ENCODE data around the gene ATG4B. TPM values are rescaled to one million over a fixed set of nuclear protein-coding genes. Genes with fewer than 3 reads are reported as not detected.

ATG4B gene
- total RNA-seq, 1 experiment from 2014 or later, result 133 TPM

DNA sequence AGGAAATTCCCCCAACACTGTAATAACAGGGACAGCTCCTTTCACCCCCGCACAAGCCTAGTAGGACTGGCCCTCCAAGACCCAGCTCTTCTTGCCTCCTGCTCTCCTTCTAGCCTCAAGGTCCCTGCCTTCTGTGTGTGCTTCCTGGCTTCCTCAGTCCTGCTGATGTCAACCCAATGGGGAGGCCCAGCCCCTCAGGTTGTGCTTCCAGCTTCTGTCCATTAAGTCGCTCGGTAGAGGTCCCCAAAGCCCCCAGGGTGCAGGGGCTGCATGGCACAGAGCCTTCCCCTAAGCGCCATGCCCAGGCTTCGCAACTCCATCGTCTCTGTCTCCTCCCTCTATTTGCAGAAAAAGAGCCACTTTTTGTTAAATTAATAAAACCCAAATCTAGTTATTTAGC is 39.9 kb upstream of the ATG4B start:
- H3K9me3 Mint-ChIP-seq, result no peaks in the 10 kb centered on the region
- POLR2A ChIA-PET, result no interaction called here
- CTCF ChIA-PET, result interaction anchor here (0.6 to 2.1 kb wide), 3 partner anchors 12 to 687 kb away, joined by 3 to 11 read pairs (median 3); no protein-coding TSS in a partner anchor
- DNase-seq (ENCODE audit: low spot score) (no peak), ATAC-seq (no peak)
- TF ChIP-seq EMX1 (CRISPR knock-in tag; IDR thresholded peaks at IDR 0.05), result no peak
- TF ChIP-seq CREM (CRISPR knock-in tag; IDR thresholded peaks at IDR 0.05), result no peak
- no peak for TF ChIP-seq HMGA2 (CRISPR knock-in tag; IDR thresholded peaks at IDR 0.05)
- TF ChIP-seq TEAD1 (CRISPR knock-in tag; IDR thresholded peaks at IDR 0.05), result no peak
- TF ChIP-seq, protein P1, sequence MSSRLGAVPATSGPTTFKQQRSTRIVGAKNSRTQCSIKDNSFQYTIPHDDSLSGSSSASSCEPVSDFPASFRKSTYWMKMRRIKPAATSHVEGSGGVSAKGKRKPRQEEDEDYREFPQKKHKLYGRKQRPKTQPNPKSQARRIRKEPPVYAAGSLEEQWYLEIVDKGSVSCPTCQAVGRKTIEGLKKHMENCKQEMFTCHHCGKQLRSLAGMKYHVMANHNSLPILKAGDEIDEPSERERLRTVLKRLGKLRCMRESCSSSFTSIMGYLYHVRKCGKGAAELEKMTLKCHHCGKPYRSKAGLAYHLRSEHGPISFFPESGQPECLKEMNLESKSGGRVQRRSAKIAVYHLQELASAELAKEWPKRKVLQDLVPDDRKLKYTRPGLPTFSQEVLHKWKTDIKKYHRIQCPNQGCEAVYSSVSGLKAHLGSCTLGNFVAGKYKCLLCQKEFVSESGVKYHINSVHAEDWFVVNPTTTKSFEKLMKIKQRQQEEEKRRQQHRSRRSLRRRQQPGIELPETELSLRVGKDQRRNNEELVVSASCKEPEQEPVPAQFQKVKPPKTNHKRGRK (CRISPR knock-in tag; IDR thresholded peaks at IDR 0.05; ENCODE audit: borderline replicate concordance), result no peak
- no peak for TF ChIP-seq IRF2 (CRISPR knock-in tag; IDR thresholded peaks at IDR 0.05; ENCODE audit: borderline replicate concordance, low read depth)
- no peak for TF ChIP-seq CBFB (CRISPR knock-in tag; IDR thresholded peaks at IDR 0.05; ENCODE audit: low read depth)
- TF ChIP-seq SOX15 (CRISPR knock-in tag; IDR thresholded peaks at IDR 0.05), result no peak
- TF ChIP-seq, protein P2, sequence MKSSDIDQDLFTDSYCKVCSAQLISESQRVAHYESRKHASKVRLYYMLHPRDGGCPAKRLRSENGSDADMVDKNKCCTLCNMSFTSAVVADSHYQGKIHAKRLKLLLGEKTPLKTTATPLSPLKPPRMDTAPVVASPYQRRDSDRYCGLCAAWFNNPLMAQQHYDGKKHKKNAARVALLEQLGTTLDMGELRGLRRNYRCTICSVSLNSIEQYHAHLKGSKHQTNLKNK (CRISPR knock-in tag; IDR thresholded peaks at IDR 0.05), result no peak
- no peak for TF ChIP-seq SMAD3 (CRISPR knock-in tag; IDR thresholded peaks at IDR 0.05; ENCODE audit: borderline replicate concordance)
- TF ChIP-seq RELA (CRISPR knock-in tag; IDR thresholded peaks at IDR 0.05; ENCODE audit: borderline replicate concordance), result no peak
- TF ChIP-seq, protein P3, sequence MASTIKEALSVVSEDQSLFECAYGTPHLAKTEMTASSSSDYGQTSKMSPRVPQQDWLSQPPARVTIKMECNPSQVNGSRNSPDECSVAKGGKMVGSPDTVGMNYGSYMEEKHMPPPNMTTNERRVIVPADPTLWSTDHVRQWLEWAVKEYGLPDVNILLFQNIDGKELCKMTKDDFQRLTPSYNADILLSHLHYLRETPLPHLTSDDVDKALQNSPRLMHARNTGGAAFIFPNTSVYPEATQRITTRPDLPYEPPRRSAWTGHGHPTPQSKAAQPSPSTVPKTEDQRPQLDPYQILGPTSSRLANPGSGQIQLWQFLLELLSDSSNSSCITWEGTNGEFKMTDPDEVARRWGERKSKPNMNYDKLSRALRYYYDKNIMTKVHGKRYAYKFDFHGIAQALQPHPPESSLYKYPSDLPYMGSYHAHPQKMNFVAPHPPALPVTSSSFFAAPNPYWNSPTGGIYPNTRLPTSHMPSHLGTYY (CRISPR knock-in tag; IDR thresholded peaks at IDR 0.05), result no peak
- TF ChIP-seq, protein P4, sequence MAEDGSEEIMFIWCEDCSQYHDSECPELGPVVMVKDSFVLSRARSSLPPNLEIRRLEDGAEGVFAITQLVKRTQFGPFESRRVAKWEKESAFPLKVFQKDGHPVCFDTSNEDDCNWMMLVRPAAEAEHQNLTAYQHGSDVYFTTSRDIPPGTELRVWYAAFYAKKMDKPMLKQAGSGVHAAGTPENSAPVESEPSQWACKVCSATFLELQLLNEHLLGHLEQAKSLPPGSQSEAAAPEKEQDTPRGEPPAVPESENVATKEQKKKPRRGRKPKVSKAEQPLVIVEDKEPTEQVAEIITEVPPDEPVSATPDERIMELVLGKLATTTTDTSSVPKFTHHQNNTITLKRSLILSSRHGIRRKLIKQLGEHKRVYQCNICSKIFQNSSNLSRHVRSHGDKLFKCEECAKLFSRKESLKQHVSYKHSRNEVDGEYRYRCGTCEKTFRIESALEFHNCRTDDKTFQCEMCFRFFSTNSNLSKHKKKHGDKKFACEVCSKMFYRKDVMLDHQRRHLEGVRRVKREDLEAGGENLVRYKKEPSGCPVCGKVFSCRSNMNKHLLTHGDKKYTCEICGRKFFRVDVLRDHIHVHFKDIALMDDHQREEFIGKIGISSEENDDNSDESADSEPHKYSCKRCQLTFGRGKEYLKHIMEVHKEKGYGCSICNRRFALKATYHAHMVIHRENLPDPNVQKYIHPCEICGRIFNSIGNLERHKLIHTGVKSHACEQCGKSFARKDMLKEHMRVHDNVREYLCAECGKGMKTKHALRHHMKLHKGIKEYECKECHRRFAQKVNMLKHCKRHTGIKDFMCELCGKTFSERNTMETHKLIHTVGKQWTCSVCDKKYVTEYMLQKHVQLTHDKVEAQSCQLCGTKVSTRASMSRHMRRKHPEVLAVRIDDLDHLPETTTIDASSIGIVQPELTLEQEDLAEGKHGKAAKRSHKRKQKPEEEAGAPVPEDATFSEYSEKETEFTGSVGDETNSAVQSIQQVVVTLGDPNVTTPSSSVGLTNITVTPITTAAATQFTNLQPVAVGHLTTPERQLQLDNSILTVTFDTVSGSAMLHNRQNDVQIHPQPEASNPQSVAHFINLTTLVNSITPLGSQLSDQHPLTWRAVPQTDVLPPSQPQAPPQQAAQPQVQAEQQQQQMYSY (CRISPR knock-in tag; IDR thresholded peaks at IDR 0.05), result no peak
- no peak for TF ChIP-seq ZNF396 (CRISPR knock-in tag; IDR thresholded peaks at IDR 0.05; ENCODE audit: borderline replicate concordance)
- TF ChIP-seq ZNF416 (CRISPR knock-in tag; IDR thresholded peaks at IDR 0.05), result no peak
- TF ChIP-seq, protein P5, sequence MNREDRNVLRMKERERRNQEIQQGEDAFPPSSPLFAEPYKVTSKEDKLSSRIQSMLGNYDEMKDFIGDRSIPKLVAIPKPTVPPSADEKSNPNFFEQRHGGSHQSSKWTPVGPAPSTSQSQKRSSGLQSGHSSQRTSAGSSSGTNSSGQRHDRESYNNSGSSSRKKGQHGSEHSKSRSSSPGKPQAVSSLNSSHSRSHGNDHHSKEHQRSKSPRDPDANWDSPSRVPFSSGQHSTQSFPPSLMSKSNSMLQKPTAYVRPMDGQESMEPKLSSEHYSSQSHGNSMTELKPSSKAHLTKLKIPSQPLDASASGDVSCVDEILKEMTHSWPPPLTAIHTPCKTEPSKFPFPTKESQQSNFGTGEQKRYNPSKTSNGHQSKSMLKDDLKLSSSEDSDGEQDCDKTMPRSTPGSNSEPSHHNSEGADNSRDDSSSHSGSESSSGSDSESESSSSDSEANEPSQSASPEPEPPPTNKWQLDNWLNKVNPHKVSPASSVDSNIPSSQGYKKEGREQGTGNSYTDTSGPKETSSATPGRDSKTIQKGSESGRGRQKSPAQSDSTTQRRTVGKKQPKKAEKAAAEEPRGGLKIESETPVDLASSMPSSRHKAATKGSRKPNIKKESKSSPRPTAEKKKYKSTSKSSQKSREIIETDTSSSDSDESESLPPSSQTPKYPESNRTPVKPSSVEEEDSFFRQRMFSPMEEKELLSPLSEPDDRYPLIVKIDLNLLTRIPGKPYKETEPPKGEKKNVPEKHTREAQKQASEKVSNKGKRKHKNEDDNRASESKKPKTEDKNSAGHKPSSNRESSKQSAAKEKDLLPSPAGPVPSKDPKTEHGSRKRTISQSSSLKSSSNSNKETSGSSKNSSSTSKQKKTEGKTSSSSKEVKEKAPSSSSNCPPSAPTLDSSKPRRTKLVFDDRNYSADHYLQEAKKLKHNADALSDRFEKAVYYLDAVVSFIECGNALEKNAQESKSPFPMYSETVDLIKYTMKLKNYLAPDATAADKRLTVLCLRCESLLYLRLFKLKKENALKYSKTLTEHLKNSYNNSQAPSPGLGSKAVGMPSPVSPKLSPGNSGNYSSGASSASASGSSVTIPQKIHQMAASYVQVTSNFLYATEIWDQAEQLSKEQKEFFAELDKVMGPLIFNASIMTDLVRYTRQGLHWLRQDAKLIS (CRISPR knock-in tag; IDR thresholded peaks at IDR 0.05; ENCODE audit: borderline replicate concordance), result no peak
- no peak for TF ChIP-seq NR2C2 (CRISPR knock-in tag; IDR thresholded peaks at IDR 0.05)
- no peak for TF ChIP-seq ZNF121 (CRISPR knock-in tag; IDR thresholded peaks at IDR 0.05)
- no peak for TF ChIP-seq ATF1 (CRISPR knock-in tag; IDR thresholded peaks at IDR 0.05)
- peaks cover 44% of the 10 kb centered on the region for H3K36me3 Mint-ChIP-seq
- no peaks in the 10 kb centered on the region for H3K27me3 Mint-ChIP-seq (ENCODE audit: low read depth)
- peak overlapping the region; percentile 31; the same call in 1 of the 2 replicates for H3K27ac Mint-ChIP-seq
- H3K4me3 Mint-ChIP-seq, result no peak overlapping the region
- no peaks in the 10 kb centered on the region for H3K4me1 Mint-ChIP-seq
